Measurements from ENCODE around the gene ESRRA.
A peak's percentile ranks its signal among the peaks of the same experiment; 100 is the strongest.

Gene ESRRA

GRCh38 chr11:64341851-64342791 is 36.8 kb downstream of the ESRRA start:
- TF ChIP-seq CTCF (IDR thresholded peaks at IDR 0.05; ENCODE audit: control extremely low read depth, extremely low read depth, low read depth, missing control alignments): peak; percentile 28
- POLR2A ChIA-PET: interaction anchor here (0.5 to 1.5 kb wide), 3 partner anchors 11 to 1670 kb away, joined by 3 to 6 read pairs (median 5); partner anchors contain the start of gene LBHD1
- peak; percentile 95 for DNase-seq (ENCODE audit: extremely low spot score)
- CTCF ChIA-PET: interaction anchor here (0.9 to 7.5 kb wide), 8 partner anchors 10 to 116 kb away, joined by 3 to 81 read pairs (median 10); partner anchors contain the start of genes NUDT22, PRDX5, TRMT112 and TRPT1

- no peak for TF ChIP-seq CTCF (IDR thresholded peaks at IDR 0.05; ENCODE audit: control extremely low read depth, extremely low read depth, low read depth, missing control alignments)
- CTCF ChIA-PET: interaction anchor here (0.9 to 7.5 kb wide), 6 partner anchors 11 to 117 kb away, joined by 3 to 81 read pairs (median 12); partner anchors contain the start of genes NUDT22, PRDX5, TRMT112 and TRPT1
- DNase-seq (ENCODE audit: extremely low spot score): no peak
- POLR2A ChIA-PET: interaction anchor here (0.5 to 1.5 kb wide), 3 partner anchors 10 to 1671 kb away, joined by 3 to 6 read pairs (median 5); partner anchors contain the start of gene LBHD1
Measured at GRCh38 chr11:64342869-64343745, 37.8 kb downstream of the ESRRA start.

GRCh38 chr11:64343767-64344559 is 38.6 kb downstream of the ESRRA start:
- ChIA-PET CTCF (interaction anchor here (4.8 to 7.5 kb wide), 2 partner anchors 11 kb away, joined by 50 to 81 read pairs; no protein-coding TSS in a partner anchor), POLR2A (no interaction called here)
- no peak for DNase-seq (ENCODE audit: extremely low spot score)
- peak; percentile 27 for TF ChIP-seq CTCF (IDR thresholded peaks at IDR 0.05; ENCODE audit: control extremely low read depth, extremely low read depth, low read depth, missing control alignments)

- TF ChIP-seq CTCF (IDR thresholded peaks at IDR 0.05; ENCODE audit: control extremely low read depth, extremely low read depth, low read depth, missing control alignments): no peak
- DNase-seq (ENCODE audit: extremely low spot score): no peak
- ChIA-PET POLR2A (interaction anchor here (0.7 kb wide), 1 partner anchor 64 kb away, joined by 4 read pairs; no protein-coding TSS in a partner anchor), CTCF (interaction anchor here (1.4 to 7.5 kb wide), 3 partner anchors 10 to 27 kb away, joined by 3 to 81 read pairs (median 7); partner anchors contain the start of genes PRDX5 and TRMT112)
Measured at GRCh38 chr11:64344787-64345186, 39.5 kb downstream of the ESRRA start.

GRCh38 chr11:64347193-64347867 is 42.0 kb downstream of the ESRRA start:
- CTCF ChIA-PET: interaction anchor here (2.5 kb wide), 1 partner anchor 30 kb away, joined by 7 read pairs; the partner anchor contains the start of genes PRDX5 and TRMT112
- no peak for DNase-seq (ENCODE audit: extremely low spot score)
- POLR2A ChIA-PET: no interaction called here
- no peak for TF ChIP-seq CTCF (IDR thresholded peaks at IDR 0.05; ENCODE audit: control extremely low read depth, extremely low read depth, low read depth, missing control alignments)
